HG03045 (cell line): ENCODE data around the gene OTUB1.

ENCODE experiments used
- ATAC-seq: cut with Tn5 transposase; IDR thresholded peaks from one replicate; pipeline ENCODE4 v1.9.1; 2021; ENCODE audit warnings: mild to moderate bottlenecking, moderate library complexity; ENCODE audit not compliant: unreplicated experiment

Gene OTUB1

DNA sequence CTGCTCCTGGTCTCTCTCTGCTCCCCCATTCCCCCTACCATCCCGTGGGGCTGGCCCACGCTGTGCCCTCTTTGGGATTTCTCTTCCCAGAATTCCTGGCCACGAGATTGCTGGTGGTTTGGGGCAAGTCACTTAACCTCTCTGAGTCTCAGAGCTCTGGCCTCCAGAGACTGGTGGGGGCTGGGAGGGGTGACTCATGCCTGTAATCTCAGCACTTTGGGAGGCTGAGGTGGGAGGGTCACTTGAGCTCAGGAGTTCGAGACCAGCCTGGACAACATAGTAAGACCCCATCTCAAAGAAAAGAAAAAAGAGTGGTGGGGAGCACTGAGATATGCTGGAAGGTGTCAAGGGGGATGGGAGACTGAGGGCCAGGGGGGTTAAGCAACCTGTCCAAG is 18.3 kb downstream of the OTUB1 start:
- ATAC-seq = no peak

DNA sequence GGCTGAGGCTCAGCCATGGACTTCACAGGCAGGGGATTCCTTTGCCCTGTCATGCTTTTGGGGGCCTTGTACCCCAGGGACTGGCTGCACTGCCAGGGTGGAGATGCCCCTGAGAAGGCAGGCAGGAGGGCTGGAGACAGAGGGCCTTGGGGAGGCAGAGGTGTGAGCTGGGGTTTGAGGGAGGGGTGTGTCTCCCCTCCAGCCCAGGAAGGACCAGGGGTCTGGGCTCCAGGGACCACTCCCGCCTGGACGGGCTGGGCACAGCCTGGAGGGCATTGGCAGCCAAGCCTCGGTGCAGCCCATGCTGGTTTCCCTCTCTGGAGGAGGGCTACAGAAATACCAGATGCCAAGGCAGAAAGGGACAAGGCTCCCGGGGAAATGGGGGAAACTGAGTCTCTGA is 19.5 kb downstream of the OTUB1 start:
- ATAC-seq = no peak

DNA sequence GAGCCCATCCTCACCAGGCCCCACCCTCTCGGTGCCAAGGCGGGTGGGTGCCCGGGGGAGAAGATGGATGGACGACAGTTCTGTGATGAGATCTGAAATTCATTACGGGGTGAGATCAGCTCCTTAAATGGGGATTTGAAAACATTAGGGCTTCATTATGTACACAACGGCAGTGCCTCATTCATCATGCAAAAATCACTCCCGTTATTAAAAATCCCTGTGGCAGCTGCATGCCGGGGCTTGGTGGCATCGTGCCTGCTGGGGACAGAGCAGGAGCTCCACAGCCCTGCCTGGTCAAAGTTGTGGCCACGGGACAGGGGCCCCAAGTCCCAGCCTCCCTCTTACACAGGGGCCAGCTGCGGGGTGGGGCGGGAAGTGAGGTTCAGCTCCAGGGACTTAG is 20.2 kb downstream of the OTUB1 start:
- no peak for ATAC-seq

DNA sequence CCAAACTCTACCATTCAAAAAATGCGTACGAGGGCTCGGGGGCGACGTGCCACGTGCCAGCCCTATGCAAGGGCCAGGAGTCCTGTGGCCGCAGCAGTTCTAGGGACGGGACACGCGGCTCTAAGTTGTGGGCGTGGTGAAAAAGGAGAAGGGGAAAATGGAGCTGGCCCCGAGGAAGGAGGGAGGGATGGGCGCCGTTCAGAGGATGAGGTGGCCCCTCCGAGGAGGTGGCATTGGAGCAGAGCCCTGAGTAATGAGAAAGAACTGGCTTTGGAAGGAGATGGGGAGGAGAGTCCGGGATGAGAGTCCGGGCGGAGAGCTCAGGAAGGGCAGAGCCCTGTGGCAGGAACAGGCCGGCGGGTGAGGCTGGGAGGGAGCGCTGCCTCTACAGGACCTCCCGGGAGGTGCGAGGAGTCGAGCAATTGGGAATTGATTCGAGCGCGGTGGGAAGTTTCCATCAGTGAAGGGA is 21.0 kb downstream of the OTUB1 start:
- ATAC-seq = no peak

DNA sequence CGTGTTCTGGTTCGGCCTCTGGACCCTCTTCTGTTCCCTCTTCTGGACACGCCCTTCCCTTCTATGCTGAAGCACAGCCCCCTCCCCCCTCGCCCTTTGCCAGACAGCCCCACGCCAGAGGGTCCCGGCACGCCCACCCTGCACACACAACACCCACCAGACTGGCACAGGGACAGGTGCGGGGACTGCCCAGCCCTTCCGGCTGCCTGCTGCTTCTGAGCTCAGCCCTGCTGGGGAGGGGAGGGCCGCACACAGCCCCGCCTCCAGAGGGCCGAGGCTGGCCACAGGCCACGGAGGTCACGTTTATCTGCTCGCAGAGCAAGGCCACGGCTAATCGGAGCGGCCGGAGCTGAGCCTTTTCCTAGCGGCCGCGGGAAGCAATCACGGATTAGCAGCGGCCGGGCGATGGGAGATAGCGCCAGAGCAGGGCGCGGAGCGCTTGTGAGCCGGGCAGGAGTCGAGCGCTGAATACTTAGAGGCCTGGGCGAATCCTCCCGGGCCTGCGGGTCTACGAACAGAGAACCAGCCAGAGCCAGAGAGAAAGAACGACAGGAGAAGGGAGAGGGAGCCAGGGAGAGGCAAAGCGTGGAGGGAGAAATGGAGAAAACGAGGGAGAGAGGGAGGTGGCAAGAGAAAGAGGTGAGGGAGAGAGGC is 21.5 kb downstream of the OTUB1 start:
- no peak for ATAC-seq

DNA sequence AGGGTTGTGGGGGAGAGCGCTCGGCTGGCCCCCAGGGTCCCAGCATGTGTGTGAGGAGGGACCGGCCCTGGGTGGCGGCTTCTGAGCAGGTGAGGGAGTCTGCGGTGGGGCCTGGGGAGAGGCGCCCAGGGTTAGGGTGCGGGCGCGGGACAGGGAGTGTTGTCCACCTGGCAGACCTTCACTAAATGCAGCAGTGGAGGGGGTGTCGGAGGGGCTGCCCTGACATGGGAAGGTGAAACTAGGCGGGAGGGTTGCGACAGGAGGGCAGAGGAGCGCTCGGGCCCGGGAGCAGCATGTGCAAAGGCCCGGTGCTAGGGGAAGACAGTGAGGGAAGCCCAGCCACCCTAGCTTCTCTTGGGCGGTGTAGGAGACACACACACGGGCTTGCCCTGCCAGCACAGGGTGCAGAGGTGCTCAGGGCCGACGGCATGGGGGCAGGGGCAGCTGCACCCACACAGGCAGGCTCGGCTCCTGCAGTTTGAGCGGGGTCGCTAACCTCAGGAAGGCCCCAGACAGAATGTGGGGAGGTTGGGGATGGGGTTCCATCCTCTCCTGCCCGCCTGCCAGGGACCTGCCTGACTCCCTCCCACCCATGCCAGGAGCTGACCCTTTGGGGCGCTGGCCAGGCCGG is 22.2 kb downstream of the OTUB1 start:
- ATAC-seq = no peak

DNA sequence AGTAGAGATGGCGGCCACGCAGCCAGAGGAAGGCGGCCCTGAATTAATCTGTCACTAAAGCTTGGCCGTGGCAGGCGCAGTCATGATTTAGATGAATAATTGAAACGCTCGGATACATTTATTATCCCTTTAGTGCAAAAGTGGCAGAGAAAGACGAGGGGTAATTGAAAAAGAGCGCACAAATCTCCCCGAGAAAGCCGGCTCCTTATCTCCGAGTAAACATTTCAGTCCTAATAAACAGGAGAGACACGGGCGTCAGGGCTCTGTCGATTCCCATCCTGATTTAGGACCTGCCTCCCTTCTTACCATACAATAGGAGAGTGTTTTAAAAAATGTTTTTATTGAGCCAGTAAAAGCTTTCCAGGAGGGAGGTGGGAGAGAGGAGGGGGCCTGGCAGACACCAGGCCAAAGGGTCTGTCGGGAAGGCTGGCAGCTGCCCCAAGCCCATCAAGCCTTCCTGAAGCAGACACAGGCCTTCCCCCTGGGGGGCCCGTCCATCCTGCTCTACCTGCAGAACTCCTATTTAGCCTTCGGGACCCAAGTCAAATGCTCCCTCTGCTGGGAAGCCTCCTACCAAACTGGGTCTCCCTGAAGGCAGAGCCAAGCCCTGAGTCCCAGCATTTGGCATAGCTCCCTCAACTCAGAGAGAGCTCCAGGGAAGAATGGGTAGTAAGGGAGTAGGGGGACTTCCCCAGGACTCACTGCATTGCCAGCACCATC is 22.8 kb downstream of the OTUB1 start:
- no peak for ATAC-seq

DNA sequence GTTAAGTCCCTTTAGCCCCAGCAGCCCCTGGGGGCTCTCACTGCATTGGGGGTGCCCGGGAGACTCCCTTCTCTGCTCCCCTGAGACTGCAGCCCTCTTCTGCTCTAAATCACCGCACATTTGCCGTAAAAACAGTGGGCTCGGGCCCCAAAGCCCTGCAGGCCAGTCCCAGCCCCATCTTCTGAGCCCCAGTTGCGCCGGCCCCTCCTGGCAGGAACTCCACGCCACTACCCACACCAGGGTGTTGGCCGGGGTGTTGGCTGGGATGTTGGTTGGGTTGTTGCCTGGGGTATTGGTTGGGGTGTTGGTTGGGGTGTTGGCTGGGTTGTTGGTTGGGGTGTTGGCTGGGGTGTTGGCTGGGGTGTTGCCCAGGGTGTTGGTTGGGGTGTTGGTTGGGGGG is 23.5 kb downstream of the OTUB1 start:
- ATAC-seq = no peak

DNA sequence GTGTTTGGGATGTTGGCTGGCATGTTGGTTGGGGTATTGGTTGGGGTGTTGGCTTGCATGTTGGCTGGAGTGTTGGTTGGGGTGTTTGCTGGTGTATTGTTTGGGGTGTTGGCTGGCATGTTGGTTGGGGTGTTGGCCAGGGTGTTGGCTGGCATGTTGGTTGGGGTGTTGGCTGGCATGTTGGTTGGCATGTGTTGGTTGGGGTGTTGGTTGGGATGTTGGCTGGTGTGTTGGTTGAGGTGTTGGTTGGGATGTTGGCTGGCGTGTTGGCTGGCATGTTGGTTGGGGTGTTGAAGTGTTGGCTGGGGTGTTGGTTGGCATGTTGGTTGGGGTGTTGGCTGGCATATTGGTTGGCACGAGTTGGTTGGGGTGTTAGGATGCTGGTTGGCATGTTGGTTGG is 24.5 kb downstream of the OTUB1 start:
- ATAC-seq = no peak

DNA sequence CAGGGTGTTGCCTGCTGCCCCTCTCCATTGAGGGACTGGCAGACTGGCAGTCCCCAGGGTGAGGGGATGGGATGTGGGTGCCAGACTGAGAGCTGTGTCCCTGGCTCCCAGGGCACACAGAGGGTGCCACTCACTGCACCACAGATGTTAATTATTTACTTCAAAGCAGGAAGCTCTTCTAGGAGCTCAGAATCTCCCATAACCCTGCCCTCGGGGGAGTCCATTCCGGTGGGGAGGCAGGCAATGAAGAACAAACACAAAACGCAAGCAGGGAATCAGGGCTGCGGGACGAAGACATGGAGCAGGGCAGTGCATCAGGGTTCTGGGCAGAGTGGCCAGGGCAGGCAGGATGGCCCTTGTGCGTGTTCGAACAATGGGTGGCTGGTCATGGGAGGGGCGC is 25.1 kb downstream of the OTUB1 start:
- no peak for ATAC-seq

DNA sequence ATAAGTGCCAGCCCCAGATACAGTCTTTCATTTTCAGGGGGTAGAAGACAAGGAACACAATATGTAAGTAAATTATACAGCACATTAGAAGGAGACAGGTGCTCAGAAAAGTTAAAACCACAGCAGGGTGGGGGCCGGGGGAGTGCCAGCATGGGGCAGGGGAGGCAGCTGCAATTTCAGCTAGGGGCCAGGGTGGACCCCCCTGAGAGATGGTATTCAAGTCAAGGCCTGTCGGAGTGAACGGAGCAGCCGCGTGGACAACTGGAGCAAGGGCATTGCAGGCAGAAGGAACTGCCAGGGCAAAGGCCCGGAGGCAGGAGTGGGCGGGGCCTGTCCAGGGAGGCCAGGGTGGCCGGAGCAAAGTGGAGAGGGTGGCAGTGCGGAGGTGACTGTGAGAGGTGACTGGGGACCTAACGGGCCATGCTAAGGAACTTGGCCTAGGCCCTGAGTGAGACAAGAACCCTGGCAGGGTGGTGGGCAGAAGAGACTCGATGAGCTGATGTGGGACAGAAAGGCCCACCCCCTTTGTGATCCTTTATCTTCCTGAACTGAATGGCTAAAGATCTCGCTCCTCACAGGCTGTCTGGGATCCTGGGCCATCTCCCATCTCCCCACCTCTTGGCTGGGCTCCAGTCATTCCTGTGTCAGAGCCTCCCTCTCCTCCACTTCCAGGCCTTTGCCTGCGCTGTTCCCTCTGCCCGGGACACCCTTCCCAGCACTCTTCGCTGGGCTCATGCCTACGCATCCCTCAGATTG is 27.1 kb downstream of the OTUB1 start:
- no peak for ATAC-seq

DNA sequence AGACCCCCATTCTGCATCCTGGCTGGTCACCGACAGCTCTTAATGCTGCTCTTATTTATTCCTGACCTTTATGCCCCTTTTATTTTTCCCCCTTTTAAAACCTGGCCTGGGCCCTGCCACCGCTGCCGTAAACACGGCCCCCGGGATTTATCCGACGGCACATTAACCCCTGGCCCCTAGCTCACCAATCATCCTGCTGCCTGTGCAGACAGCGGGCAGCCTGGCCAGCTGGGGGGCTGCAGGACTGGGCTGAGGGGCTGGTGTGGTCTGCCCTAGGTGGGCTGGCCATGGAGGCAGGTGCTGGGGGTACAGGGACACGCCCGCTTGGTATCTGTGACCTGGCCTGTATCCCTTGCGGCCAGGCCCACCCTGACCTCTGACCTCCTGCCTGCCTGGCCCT is 28.1 kb downstream of the OTUB1 start:
- no peak for ATAC-seq

DNA sequence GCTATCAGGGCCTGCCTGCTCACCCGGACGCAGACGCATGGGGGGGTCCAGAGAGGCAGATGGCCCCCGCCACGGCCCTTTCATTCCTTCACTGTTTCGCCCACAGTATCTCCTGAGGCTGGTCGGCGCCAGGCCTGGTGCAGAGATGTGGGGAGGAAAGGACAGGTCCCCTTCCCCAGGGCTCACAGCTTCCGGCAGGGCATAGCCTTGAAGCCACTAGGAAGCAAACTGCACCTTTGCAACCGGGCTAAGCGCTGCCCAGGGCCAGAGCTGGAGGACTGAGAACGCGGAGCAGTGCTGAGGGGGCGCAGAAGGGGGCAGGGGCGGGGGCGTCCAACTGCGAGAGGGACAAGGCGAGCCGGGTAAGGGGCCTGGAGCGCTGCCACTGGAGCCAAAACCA is 29.3 kb downstream of the OTUB1 start:
- no peak for ATAC-seq

DNA sequence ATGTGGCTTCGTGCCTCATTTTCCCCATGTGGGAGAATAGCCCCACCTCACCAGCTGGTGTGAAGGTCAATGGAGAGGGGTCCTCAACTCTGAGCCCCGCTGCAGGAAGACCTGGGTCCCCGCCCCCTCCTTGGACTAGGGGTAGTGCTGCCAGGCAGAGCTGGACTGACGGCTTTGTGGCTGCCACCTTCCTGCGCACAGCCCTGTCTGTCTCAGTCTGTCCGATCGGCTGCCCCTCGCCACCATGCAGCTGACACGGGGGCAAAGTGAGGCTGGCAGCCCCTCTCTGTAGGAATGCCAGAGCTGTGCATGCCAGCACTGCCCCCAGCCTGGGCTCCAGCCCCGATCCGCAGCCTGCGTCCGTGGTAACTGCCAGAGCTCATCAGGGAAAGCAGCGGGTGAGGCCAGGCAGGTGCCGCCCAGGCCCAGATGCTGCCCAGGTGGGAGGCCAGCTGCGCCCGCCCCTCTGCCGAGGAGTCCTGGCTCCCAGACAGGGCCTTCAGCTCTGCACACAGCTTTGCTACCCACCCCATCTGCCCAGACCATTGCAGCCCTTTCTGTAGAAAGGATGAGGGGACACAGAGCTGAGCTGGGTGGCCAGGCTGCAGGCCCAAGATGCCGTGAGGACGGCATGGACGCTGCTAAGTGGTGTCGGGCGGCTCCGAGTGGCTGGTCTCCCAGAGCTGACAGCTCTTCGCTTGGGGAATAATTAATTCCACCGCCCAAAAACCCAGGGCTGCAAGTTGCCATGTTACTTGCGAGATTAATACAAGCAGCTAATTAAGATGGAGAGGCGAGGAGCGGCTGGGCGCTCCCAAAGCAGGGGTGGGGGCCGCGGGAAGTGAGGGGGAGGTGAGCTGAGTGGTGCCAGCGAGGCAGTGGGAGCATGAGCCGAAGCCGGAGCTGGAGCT is 30.0 kb downstream of the OTUB1 start:
- ATAC-seq = no peak

DNA sequence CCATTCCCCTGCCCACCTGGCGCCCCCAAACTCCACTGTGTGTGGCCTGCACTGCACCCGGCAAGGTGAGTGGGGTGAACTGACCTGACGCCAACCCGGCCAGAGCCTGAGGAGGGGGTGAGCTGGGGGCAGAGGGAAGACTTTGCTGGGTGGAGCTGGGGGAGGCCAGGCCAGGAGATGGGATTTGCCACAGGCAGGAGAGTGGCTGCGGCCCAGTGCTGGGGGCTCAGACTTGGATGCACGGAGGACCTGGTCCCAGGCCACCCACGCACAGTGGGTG is 31.6 kb downstream of the OTUB1 start:
- no peak for ATAC-seq

DNA sequence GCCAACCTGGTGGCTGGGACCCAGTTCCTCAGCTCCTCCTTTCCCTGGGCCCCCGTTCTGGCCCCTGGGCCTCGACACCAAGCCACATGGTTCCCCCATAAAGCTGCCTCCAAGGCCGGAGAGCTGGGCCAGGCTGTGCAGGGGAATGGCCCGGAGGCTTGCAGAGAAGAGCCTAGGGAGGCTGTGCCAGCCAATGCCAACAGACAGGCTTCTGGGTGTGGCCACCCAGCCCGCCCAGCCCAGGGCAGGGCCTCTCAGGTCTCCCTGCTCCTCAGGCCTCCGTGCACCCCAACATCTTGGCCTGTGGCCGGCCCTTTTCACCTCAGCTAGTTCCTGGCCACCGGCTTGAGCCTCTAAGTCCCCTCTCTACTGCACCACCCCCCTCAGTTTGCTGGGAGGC is 32.1 kb downstream of the OTUB1 start:
- ATAC-seq = no peak

DNA sequence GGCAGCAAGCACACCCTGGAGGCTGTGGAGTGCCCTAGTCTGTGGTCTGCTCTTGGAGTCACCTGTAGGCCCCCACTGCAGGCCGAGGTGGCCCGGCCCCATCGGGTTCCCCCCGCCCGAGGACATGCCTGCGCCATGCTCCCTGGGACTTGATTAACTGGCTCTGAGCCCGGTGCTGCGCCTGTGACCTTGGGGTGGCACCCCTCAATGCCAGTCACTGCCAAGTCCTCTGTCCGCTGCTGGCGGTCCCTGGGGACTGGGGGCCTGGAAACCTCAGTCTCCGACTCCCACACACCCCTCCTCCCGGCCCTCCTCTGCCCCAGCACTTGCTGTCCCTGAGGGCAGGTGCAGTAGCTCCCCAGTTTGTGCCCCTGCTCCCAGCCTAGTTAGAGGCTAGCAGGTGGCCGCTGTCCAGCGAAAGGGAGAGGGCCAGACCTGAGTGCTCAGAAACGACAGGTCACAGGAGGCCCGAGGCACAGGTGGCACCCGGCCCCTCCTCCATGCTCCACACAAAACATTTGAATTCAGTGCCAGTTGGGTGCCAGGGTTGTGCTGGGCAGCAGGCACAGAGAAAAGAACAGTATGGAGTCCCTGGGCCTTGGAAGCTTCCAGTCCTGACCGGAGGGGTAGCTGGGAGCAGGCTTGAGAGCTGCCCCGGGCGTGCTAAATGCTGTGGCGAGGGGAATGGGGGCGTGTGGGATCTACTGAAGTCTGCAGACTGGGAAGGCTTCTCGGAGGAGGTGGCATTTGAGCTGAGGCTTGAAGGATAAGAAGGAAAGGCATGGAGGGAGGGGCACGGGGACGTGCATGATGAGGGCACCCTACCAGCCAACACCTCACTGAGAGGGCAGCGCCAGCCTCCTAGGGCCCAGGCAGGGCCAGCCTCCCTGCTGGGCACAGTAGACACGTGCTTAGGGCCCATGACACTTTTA is 33.1 kb downstream of the OTUB1 start:
- ATAC-seq = no peak

DNA sequence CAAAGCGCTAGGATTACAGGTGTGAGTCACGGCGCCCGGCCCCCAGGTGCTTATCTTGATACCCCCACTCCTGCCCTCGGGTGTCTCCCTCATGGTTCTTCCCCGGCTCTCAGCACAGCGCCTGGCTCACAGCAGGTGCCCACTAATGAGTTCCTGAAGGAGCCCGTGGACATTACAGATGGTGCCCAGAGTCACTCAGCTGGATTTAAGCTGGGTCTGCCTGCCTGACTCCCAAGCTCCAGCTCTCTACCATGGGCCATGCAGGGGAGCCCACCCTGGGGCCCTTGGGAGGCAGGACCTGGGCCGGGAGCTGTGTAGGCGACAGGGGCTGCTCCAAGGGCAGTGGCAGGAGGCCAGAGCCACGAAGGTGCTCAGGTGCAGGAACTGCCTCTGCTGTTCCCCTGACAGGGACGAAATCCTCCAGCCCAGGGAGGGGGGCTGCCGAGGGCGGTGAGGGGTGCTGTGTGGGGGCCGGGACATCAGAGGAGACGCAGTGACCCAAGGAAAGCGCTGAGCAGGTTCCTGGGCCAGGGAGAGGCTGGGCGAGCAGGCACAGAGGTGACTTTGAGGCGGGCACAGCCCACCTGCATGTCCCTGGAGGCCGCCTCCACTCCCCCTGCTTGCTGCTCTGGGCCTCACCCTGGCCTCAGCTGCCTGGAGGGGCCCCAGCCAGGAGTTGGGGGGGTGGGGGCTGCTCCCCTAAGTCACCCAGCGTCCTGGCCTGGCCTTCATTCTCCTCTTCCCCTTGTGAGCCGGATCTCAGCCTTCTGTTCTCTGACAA is 34.9 kb downstream of the OTUB1 start:
- no peak for ATAC-seq

DNA sequence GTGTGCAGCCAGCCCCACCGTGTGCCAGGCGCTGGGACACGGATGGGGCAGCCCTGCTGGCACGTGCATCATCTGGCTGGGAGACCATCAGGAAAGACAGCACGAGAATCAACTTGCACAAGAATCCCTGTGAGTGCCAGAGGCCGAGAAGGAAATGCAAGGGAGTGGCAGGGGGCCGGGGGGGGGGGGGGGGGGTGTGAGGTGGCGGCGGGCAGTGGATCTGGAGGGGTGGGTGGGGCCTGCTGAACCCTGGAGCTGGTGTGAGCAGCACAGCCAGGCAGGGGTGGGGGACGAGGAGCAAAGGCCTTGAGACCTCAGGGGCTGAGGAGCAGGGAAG is 35.5 kb downstream of the OTUB1 start:
- no peak for ATAC-seq
